Progenitor cell of endocrine pancreas (in vitro differentiated cells): Measurements from ENCODE around the gene ZNF750. TPM values are rescaled to one million over a fixed set of nuclear protein-coding genes. Genes with fewer than 3 reads are reported as not detected.

Experiments used
- DNase-seq: peaks from one replicate; pipeline ENCODE4 v3.0.0; 2021; ENCODE audit warnings: low spot score; ENCODE audit not compliant: unreplicated experiment
- H3K27ac Mint-ChIP-seq: 2 replicates; pipeline ENCODE4 v1.8.0; 2021; ENCODE audit warnings: mild to moderate bottlenecking, moderate library complexity, mixed read lengths
- H3K27me3 Mint-ChIP-seq: 2 replicates; pipeline ENCODE4 v1.8.0; 2021; ENCODE audit warnings: mixed read lengths
- H3K36me3 Mint-ChIP-seq: 2 replicates; pipeline ENCODE4 v1.8.0; 2022; ENCODE audit warnings: mixed read lengths; ENCODE audit not compliant: insufficient read depth
- H3K4me1 Mint-ChIP-seq: 2 replicates; pipeline ENCODE4 v1.8.0; 2021; ENCODE audit warnings: low read depth, mixed read lengths
- H3K4me3 Mint-ChIP-seq: 2 replicates; pipeline ENCODE4 v1.8.0; 2021; ENCODE audit warnings: low read depth, mild to moderate bottlenecking, moderate library complexity, mixed read lengths
- H3K9me3 Mint-ChIP-seq: 2 replicates; pipeline ENCODE4 v1.8.0; 2021; ENCODE audit warnings: low read depth, mixed read lengths
- CTCF ChIP-seq: fragments of 200-600 bp; sonication (generic); IDR thresholded peaks from one replicate; pipeline ENCODE4 v1.5.0; 2021; ENCODE audit warnings: antibody characterized with exemption, mild to moderate bottlenecking; ENCODE audit not compliant: unreplicated experiment
- total RNA-seq: library from RNA; stranded (reverse); gene quantifications from 2 replicates; pipeline ENCODE4 v1.2.1, GENCODE V29; 2021

Gene ZNF750
- total RNA-seq, 1 donor from 2014 or later = 0.07 TPM

- H3K36me3 Mint-ChIP-seq = peaks cover 3% of the 10 kb centered on the region
- H3K27ac Mint-ChIP-seq = no peak overlapping the region
- DNase-seq = no peak
- no peak for TF ChIP-seq CTCF
- H3K4me1 Mint-ChIP-seq = peaks cover 32% of the 10 kb centered on the region
- no peak overlapping the region for H3K4me3 Mint-ChIP-seq
- no peaks in the 10 kb centered on the region for H3K27me3 Mint-ChIP-seq
- H3K9me3 Mint-ChIP-seq = no peaks in the 10 kb centered on the region
These were observed 41.0 kb upstream of the ZNF750 start for GRCh38 chr17:82880620-82881323.

GRCh38 chr17:82879241-82879640 is 39.4 kb upstream of the ZNF750 start:
- Mint-ChIP-seq H3K27ac (no peak overlapping the region), H3K27me3 (no peaks in the 10 kb centered on the region), H3K4me1 (peaks cover 37% of the 10 kb centered on the region), H3K9me3 (no peaks in the 10 kb centered on the region), H3K36me3 (peaks cover 1% of the 10 kb centered on the region), H3K4me3 (no peak overlapping the region)
- DNase-seq = no peak
- no peak for TF ChIP-seq CTCF

GRCh38 chr17:82878527-82878926 is 38.7 kb upstream of the ZNF750 start:
- DNase-seq = no peak
- no peak for TF ChIP-seq CTCF
- H3K9me3 Mint-ChIP-seq = no peaks in the 10 kb centered on the region
- no peak overlapping the region for H3K4me3 Mint-ChIP-seq
- H3K36me3 Mint-ChIP-seq = peaks cover 1% of the 10 kb centered on the region
- H3K4me1 Mint-ChIP-seq = peaks cover 33% of the 10 kb centered on the region
- no peaks in the 10 kb centered on the region for H3K27me3 Mint-ChIP-seq
- H3K27ac Mint-ChIP-seq = no peak overlapping the region

- H3K36me3 Mint-ChIP-seq = peaks cover 1% of the 10 kb centered on the region
- H3K27ac Mint-ChIP-seq = peak overlapping the region; percentile 73
- peak; percentile 38 for DNase-seq
- peak; percentile 49 for TF ChIP-seq CTCF
- peaks cover 24% of the 10 kb centered on the region for H3K4me1 Mint-ChIP-seq
- H3K4me3 Mint-ChIP-seq = no peak overlapping the region
- no peaks in the 10 kb centered on the region for H3K9me3 Mint-ChIP-seq
- no peaks in the 10 kb centered on the region for H3K27me3 Mint-ChIP-seq
These were observed 37.0 kb upstream of the ZNF750 start for GRCh38 chr17:82876602-82877379.

- Mint-ChIP-seq H3K9me3 (no peaks in the 10 kb centered on the region), H3K4me1 (peaks cover 22% of the 10 kb centered on the region), H3K27ac (peak overlapping the region; percentile 73), H3K4me3 (no peak overlapping the region), H3K27me3 (no peaks in the 10 kb centered on the region), H3K36me3 (peaks cover 1% of the 10 kb centered on the region)
- TF ChIP-seq CTCF = no peak
- DNase-seq = no peak
These were observed 36.3 kb upstream of the ZNF750 start for GRCh38 chr17:82876149-82876548.
